IPS DF 6.9 (cell line): Measurements from ENCODE around the gene CEACAM21.
"Not testable (repeated sequence)": the region's sequence is repeated elsewhere in the genome, so short reads cannot be mapped to it uniquely, and the experiment has no call there.

Experiments used
- DNase-seq: peaks from one replicate; pipeline ENCODE4 v3.0.0-alpha.2; 2013; ENCODE audit warnings: low read depth, low spot score
- H3K27ac ChIP-seq: one replicate; pipeline ENCODE4 v1.5.1; 2013; ENCODE audit warnings: low read length, control low read depth
- H3K27me3 ChIP-seq: 2 replicates; pipeline ENCODE4 v1.6.1; 2013; ENCODE audit warnings: mild to moderate bottlenecking, low read length; ENCODE audit not compliant: control insufficient read depth, insufficient read depth
- H3K36me3 ChIP-seq: 2 replicates; pipeline ENCODE4 v1.6.1; 2013; ENCODE audit warnings: low read length; ENCODE audit not compliant: control insufficient read depth, insufficient read depth
- H3K4me1 ChIP-seq: 2 replicates; pipeline ENCODE4 v1.6.1; 2013; ENCODE audit warnings: low read length; ENCODE audit not compliant: control insufficient read depth, insufficient read depth
- H3K4me3 ChIP-seq: 2 replicates; pipeline ENCODE4 v1.5.1; 2013; ENCODE audit warnings: mild to moderate bottlenecking, low read length
- H3K9me3 ChIP-seq: 2 replicates; pipeline ENCODE4 v1.6.1; 2013; ENCODE audit warnings: low read length, inconsistent platforms; ENCODE audit not compliant: control insufficient read depth, insufficient read depth
- WGBS: extraction: QIAGEN DNeasy Blood & Tissue Kit; methylation state at CpG from one replicate; pipeline ENCODE4 v1.1.7; 2013; ENCODE audit warnings: mixed read lengths, missing lambda C conversion rate; ENCODE audit not compliant: insufficient read length, insufficient coverage; 5-methylcytosine and 5-hydroxymethylcytosine counted together

Gene CEACAM21

GRCh38 chr19:41565379-41565720 lies 10.6 kb upstream of the CEACAM21 start:
- Histone ChIP-seq H3K27ac (no peak overlapping the region), H3K4me1 (peaks cover 8% of the 10 kb centered on the region), H3K9me3 (no peaks in the 10 kb centered on the region), H3K4me3 (no peak overlapping the region), H3K36me3 (no peaks in the 10 kb centered on the region), H3K27me3 (peaks cover 21% of the 10 kb centered on the region)
- DNase-seq: no peak
- WGBS: no CpG with 5 or more reads among the region's 9 CpGs

GRCh38 chr19:41566001-41566400 lies 10.0 kb upstream of the CEACAM21 start:
- H3K27me3 ChIP-seq: peaks cover 21% of the 10 kb centered on the region
- no peak for DNase-seq
- H3K4me1 ChIP-seq: peaks cover 8% of the 10 kb centered on the region
- no peak overlapping the region for H3K27ac ChIP-seq
- H3K4me3 ChIP-seq: no peak overlapping the region
- H3K9me3 ChIP-seq: no peaks in the 10 kb centered on the region
- no peaks in the 10 kb centered on the region for H3K36me3 ChIP-seq
- 100% methylated on average over 1 of the region's 3 CpGs for WGBS

GRCh38 chr19:41569481-41570150 lies 6.3 kb upstream of the CEACAM21 start:
- no peak overlapping the region for H3K27ac ChIP-seq
- peaks cover 10% of the 10 kb centered on the region for H3K27me3 ChIP-seq
- no peaks in the 10 kb centered on the region for H3K36me3 ChIP-seq
- no CpG with 5 or more reads among the region's 11 CpGs for WGBS
- H3K4me1 ChIP-seq: peaks cover 4% of the 10 kb centered on the region
- H3K9me3 ChIP-seq: no peaks in the 10 kb centered on the region
- no peak overlapping the region for H3K4me3 ChIP-seq
- DNase-seq: no peak

- DNase-seq: no peak
- Histone ChIP-seq H3K4me1 (no peaks in the 10 kb centered on the region; the same call in 1 of the 2 replicates), H3K4me3 (no peak overlapping the region), H3K27ac (no peak overlapping the region), H3K9me3 (no peaks in the 10 kb centered on the region), H3K27me3 (peaks cover 6% of the 10 kb centered on the region), H3K36me3 (no peaks in the 10 kb centered on the region)
- WGBS: no CpG with 5 or more reads among the region's 3 CpGs
These were observed 5.8 kb upstream of the CEACAM21 start for GRCh38 chr19:41570179-41570578.

- no peak overlapping the region for H3K27ac ChIP-seq
- peaks cover 4% of the 10 kb centered on the region for H3K27me3 ChIP-seq
- no peaks in the 10 kb centered on the region for H3K9me3 ChIP-seq
- H3K4me3 ChIP-seq: no peak overlapping the region
- WGBS: no CpG with 5 or more reads among the region's 7 CpGs
- no peaks in the 10 kb centered on the region for H3K4me1 ChIP-seq
- no peaks in the 10 kb centered on the region for H3K36me3 ChIP-seq
- DNase-seq: no peak
These were observed 5.3 kb upstream of the CEACAM21 start for GRCh38 chr19:41570639-41571112.

- Histone ChIP-seq H3K4me3 (no peak overlapping the region), H3K36me3 (no peaks in the 10 kb centered on the region), H3K9me3 (peaks cover 5% of the 10 kb centered on the region), H3K27me3 (no peaks in the 10 kb centered on the region; the same call in 1 of the 2 replicates), H3K4me1 (no peaks in the 10 kb centered on the region), H3K27ac (no peak overlapping the region)
- DNase-seq: no peak
- no CpG with 5 or more reads among the region's 19 CpGs for WGBS
These were observed 1.3 kb downstream of the CEACAM21 start for GRCh38 chr19:41577144-41577830.

- no peak overlapping the region for H3K27ac ChIP-seq
- H3K4me3 ChIP-seq: no peak overlapping the region
- no peaks in the 10 kb centered on the region for H3K27me3 ChIP-seq
- no peaks in the 10 kb centered on the region for H3K4me1 ChIP-seq
- no CpG with 5 or more reads among the region's 2 CpGs for WGBS
- peaks cover 6% of the 10 kb centered on the region for H3K9me3 ChIP-seq
- H3K36me3 ChIP-seq: no peaks in the 10 kb centered on the region
- DNase-seq: no peak
These were observed 1.9 kb downstream of the CEACAM21 start for GRCh38 chr19:41577833-41578232.

GRCh38 chr19:41578886-41579285 lies 2.9 kb downstream of the CEACAM21 start:
- H3K4me1 ChIP-seq: no peaks in the 10 kb centered on the region
- no CpG with 5 or more reads among the region's 2 CpGs for WGBS
- H3K9me3 ChIP-seq: peaks cover 6% of the 10 kb centered on the region
- no peaks in the 10 kb centered on the region for H3K36me3 ChIP-seq
- H3K4me3 ChIP-seq: no peak overlapping the region
- H3K27ac ChIP-seq: no peak overlapping the region
- no peaks in the 10 kb centered on the region for H3K27me3 ChIP-seq
- DNase-seq: no peak

GRCh38 chr19:41581068-41581467 lies 5.1 kb downstream of the CEACAM21 start:
- DNase-seq, H3K36me3 ChIP-seq, H3K27me3 ChIP-seq, H3K4me3 ChIP-seq, H3K27ac ChIP-seq, H3K4me1 ChIP-seq: not testable (repeated sequence)
- peaks cover 14% of the 10 kb centered on the region for H3K9me3 ChIP-seq
- WGBS: no CpG with 5 or more reads among the region's 4 CpGs

- H3K4me1 ChIP-seq, H3K4me3 ChIP-seq, DNase-seq, H3K36me3 ChIP-seq, H3K27me3 ChIP-seq, H3K27ac ChIP-seq: not testable (repeated sequence)
- peaks cover 14% of the 10 kb centered on the region for H3K9me3 ChIP-seq
- no CpG with 5 or more reads among the region's 1 CpG for WGBS
These were observed 6.7 kb downstream of the CEACAM21 start for GRCh38 chr19:41582577-41583182.
